Mesendoderm (in vitro differentiated cells): Measurements from ENCODE around the gene TAF6L.
A peak's percentile ranks its signal among the peaks of the same experiment; 100 is the strongest.
"Not testable (repeated sequence)": the region's sequence is repeated elsewhere in the genome, so short reads cannot be mapped to it uniquely, and the experiment has no call there.

ENCODE experiments used
- DNase-seq: peaks from one replicate; pipeline ENCODE4 v3.0.0; 2013
- H2AK5ac ChIP-seq: 2 replicates; pipeline ENCODE4 v1.6.1; 2013; ENCODE audit warnings: low read length, inconsistent platforms
- H2BK120ac ChIP-seq: 2 replicates; pipeline ENCODE4 v1.6.1; 2013; ENCODE audit warnings: low read depth, mild to moderate bottlenecking, low read length, moderate library complexity, mixed read lengths
- H2BK15ac ChIP-seq: replicated peaks from 2 replicates; pipeline ENCODE4 v1.6.1; 2013; ENCODE audit warnings: low read depth, mild to moderate bottlenecking, moderate library complexity
- H2BK5ac ChIP-seq: 2 replicates; pipeline ENCODE4 v1.6.1; 2013; ENCODE audit warnings: low read length, inconsistent platforms
- H3K18ac ChIP-seq: 2 replicates; pipeline ENCODE4 v1.6.1; 2013; ENCODE audit warnings: mild to moderate bottlenecking, low read length, mixed read lengths
- H3K23ac ChIP-seq: one replicate; pipeline ENCODE4 v1.6.1; 2013; ENCODE audit warnings: low read length
- H3K27ac ChIP-seq: 2 replicates; pipeline ENCODE4 v1.5.1; 2013; ENCODE audit warnings: low read depth, mild to moderate bottlenecking, inconsistent platforms, low read length, moderate library complexity
- H3K27me3 ChIP-seq: 2 replicates; pipeline ENCODE4 v1.6.1; 2013; ENCODE audit warnings: low read length, control low read depth, mild to moderate bottlenecking, inconsistent platforms; ENCODE audit not compliant: insufficient read depth, poor library complexity
- H3K36me3 ChIP-seq: 2 replicates; pipeline ENCODE4 v1.6.1; 2013; ENCODE audit warnings: low read length, inconsistent platforms; ENCODE audit not compliant: control insufficient read depth, insufficient read depth
- H3K4ac ChIP-seq: one replicate; pipeline ENCODE4 v1.6.1; 2013; ENCODE audit warnings: low read depth, mild to moderate bottlenecking, low read length, moderate library complexity
- H3K4me1 ChIP-seq: 2 replicates; pipeline ENCODE4 v1.6.1; 2013; ENCODE audit warnings: low read depth, low read length, inconsistent platforms; ENCODE audit not compliant: control insufficient read depth
- H3K4me2 ChIP-seq: 2 replicates; pipeline ENCODE4 v1.6.1; 2013; ENCODE audit warnings: low read length
- H3K4me3 ChIP-seq: 2 replicates; pipeline ENCODE4 v1.5.1; 2013; ENCODE audit warnings: mild to moderate bottlenecking, low read length
- H3K56ac ChIP-seq: one replicate; pipeline ENCODE4 v1.6.1; 2013; ENCODE audit warnings: low read length
- H3K79me1 ChIP-seq: 2 replicates; pipeline ENCODE4 v1.6.1; 2013; ENCODE audit warnings: low read length, inconsistent platforms
- H3K79me2 ChIP-seq: 2 replicates; pipeline ENCODE4 v1.6.1; 2013; ENCODE audit warnings: mild to moderate bottlenecking, low read length; ENCODE audit not compliant: control insufficient read depth, insufficient read depth
- H3K9ac ChIP-seq: 2 replicates; pipeline ENCODE4 v1.6.1; 2013; ENCODE audit warnings: low read length, inconsistent platforms
- H4K5ac ChIP-seq: one replicate; pipeline ENCODE4 v1.6.1; 2013; ENCODE audit warnings: low read length
- H4K8ac ChIP-seq: one replicate; pipeline ENCODE4 v1.6.1; 2013; ENCODE audit warnings: low read depth, mild to moderate bottlenecking, control low read depth, low read length, moderate library complexity
- WGBS: extraction: QIAGEN DNeasy Blood & Tissue Kit; methylation state at CpG from one replicate; pipeline ENCODE4 v1.1.7; 2013; ENCODE audit warnings: low lambda C conversion rate, missing lambda C conversion rate; ENCODE audit not compliant: insufficient coverage; ENCODE audit errors: extremely low coverage; 5-methylcytosine and 5-hydroxymethylcytosine counted together

The TAF6L gene

DNA sequence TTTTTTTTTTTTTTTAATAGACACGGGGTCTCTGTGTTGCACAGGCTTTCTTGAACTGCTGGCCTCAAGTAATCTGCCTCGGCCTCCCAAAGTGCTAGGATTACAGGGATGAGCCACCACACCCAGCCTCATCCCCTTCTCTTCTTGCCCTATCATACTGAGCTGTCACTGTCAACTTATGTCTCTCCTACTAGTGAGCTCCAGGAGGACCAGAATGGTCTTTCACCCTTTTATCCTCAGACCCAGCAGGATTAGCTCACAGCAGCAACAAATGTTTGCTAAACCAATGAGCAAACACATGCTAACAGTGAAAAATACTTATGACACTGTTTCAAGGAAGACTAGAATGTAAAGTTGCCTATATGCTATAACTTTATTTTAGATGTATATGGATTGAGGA, 40.5 kb downstream of the TAF6L start:
- no peak overlapping the region for H3K4me3 ChIP-seq
- H2BK5ac ChIP-seq = no peak overlapping the region
- H2AK5ac ChIP-seq = no peak overlapping the region
- H3K4ac ChIP-seq = no peak overlapping the region
- H3K4me1 ChIP-seq = no peaks in the 10 kb centered on the region
- H3K36me3 ChIP-seq = no peaks in the 10 kb centered on the region
- DNase-seq = no peak
- no peak overlapping the region for H2BK120ac ChIP-seq
- H2BK15ac ChIP-seq = no peak overlapping the region
- H3K79me2 ChIP-seq = no peaks in the 10 kb centered on the region
- no peak overlapping the region for H3K9ac ChIP-seq
- H4K8ac ChIP-seq = no peak overlapping the region
- no peak overlapping the region for H3K23ac ChIP-seq
- H3K27ac ChIP-seq = no peak overlapping the region
- H3K27me3 ChIP-seq = no peaks in the 10 kb centered on the region
- H4K5ac ChIP-seq = no peak overlapping the region
- WGBS = no CpG with 5 or more reads among the region's 2 CpGs
- no peak overlapping the region for H3K18ac ChIP-seq
- H3K4me2 ChIP-seq = no peak overlapping the region
- no peak overlapping the region for H3K56ac ChIP-seq
- no peaks in the 10 kb centered on the region for H3K79me1 ChIP-seq

DNA sequence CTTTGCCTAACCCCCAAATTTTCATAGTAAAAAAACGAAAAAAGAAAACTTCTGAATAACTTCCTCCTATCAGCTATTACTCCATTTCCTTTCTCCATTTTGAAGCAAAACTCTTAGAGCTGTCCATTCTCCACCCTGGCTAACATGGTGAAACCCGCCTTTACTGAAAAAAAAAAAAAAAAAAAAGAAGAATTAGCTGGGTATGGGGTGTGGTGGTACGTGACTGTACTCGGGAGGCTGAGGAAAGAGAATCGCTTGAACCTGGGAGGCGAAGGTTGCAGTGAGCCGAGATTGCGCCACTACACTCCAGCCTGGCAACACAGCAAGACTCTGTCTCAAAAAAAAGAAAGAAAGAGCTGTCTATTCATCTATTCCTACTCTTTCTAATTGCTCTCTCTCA, 45.4 kb downstream of the TAF6L start:
- H3K36me3 ChIP-seq = no peaks in the 10 kb centered on the region
- no peak overlapping the region for H4K8ac ChIP-seq
- no peaks in the 10 kb centered on the region for H3K4me1 ChIP-seq
- WGBS = no CpG with 5 or more reads among the region's 8 CpGs
- no peak overlapping the region for H3K27ac ChIP-seq
- no peak overlapping the region for H3K23ac ChIP-seq
- no peak overlapping the region for H3K56ac ChIP-seq
- H3K27me3 ChIP-seq = no peaks in the 10 kb centered on the region
- H3K79me2 ChIP-seq = no peaks in the 10 kb centered on the region
- H3K4me2 ChIP-seq = no peak overlapping the region
- no peak overlapping the region for H3K9ac ChIP-seq
- no peak overlapping the region for H2BK5ac ChIP-seq
- no peak overlapping the region for H3K18ac ChIP-seq
- H3K4me3 ChIP-seq = no peak overlapping the region
- DNase-seq = no peak
- no peak overlapping the region for H2BK120ac ChIP-seq
- H3K4ac ChIP-seq = no peak overlapping the region
- no peak overlapping the region for H4K5ac ChIP-seq
- H2BK15ac ChIP-seq = no peak overlapping the region
- no peak overlapping the region for H2AK5ac ChIP-seq
- no peaks in the 10 kb centered on the region for H3K79me1 ChIP-seq

DNA sequence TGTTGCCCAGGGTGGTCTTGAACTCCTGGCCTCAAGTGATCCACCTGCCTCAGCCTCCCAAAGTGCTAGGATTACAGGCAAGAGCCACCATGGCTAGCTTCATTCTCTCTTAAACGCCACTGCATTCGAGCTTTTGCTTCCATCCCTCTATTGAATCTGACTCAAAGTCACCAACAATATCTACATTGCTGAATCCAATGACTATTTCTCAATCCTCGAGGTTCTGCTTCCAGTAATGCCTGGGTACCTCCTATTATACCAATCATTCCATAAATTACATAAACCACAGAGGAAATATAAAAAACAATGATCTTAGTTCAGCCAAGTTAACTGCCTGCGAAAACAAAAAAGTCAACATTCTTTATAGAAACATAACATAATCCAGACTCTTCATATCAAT, 45.9 kb downstream of the TAF6L start:
- no peaks in the 10 kb centered on the region for H3K4me1 ChIP-seq
- H2BK15ac ChIP-seq = no peak overlapping the region
- no peak overlapping the region for H3K23ac ChIP-seq
- DNase-seq = no peak
- no peak overlapping the region for H3K56ac ChIP-seq
- no peak overlapping the region for H3K18ac ChIP-seq
- no peak overlapping the region for H3K9ac ChIP-seq
- H3K79me2 ChIP-seq = no peaks in the 10 kb centered on the region
- no peak overlapping the region for H4K5ac ChIP-seq
- H4K8ac ChIP-seq = no peak overlapping the region
- H3K27me3 ChIP-seq = no peaks in the 10 kb centered on the region
- no peak overlapping the region for H2AK5ac ChIP-seq
- no peak overlapping the region for H2BK120ac ChIP-seq
- no peak overlapping the region for H3K4me3 ChIP-seq
- no peaks in the 10 kb centered on the region for H3K79me1 ChIP-seq
- no peak overlapping the region for H3K4ac ChIP-seq
- no peak overlapping the region for H3K27ac ChIP-seq
- H3K4me2 ChIP-seq = no peak overlapping the region
- no CpG with 5 or more reads among the region's 4 CpGs for WGBS
- H3K36me3 ChIP-seq = no peaks in the 10 kb centered on the region
- no peak overlapping the region for H2BK5ac ChIP-seq

DNA sequence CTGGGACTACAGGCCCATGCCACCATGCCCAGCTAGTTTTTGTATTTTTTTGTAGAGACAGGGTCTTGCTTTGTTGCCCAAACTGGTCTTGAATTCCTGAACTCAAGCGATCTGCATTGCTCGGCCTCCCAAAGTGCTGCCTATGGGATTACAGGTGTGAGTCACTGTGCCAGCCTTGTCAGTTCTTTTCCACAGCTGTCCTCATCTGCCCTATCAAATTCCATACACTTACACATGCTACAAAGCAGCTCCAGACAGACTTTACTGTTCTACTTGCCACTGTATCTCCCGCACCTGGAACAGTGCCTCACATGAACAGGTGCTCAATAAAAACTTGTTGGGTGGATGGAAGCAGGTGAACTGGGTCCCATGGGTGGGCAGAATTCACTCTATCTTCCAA, 52.5 kb downstream of the TAF6L start:
- H2BK15ac ChIP-seq = no peak overlapping the region
- no peak overlapping the region for H3K18ac ChIP-seq
- WGBS = no CpG with 5 or more reads among the region's 3 CpGs
- H3K56ac ChIP-seq = no peak overlapping the region
- H3K4me2 ChIP-seq = no peak overlapping the region
- no peak overlapping the region for H2BK120ac ChIP-seq
- peaks cover 10% of the 10 kb centered on the region for H3K36me3 ChIP-seq
- no peak overlapping the region for H3K4ac ChIP-seq
- H2AK5ac ChIP-seq = no peak overlapping the region
- no peak overlapping the region for H3K23ac ChIP-seq
- DNase-seq = no peak
- no peaks in the 10 kb centered on the region for H3K4me1 ChIP-seq
- no peak overlapping the region for H2BK5ac ChIP-seq
- H3K4me3 ChIP-seq = no peak overlapping the region
- H3K79me1 ChIP-seq = peaks cover 2% of the 10 kb centered on the region
- no peak overlapping the region for H4K8ac ChIP-seq
- no peaks in the 10 kb centered on the region for H3K27me3 ChIP-seq
- no peak overlapping the region for H3K27ac ChIP-seq
- no peaks in the 10 kb centered on the region for H3K79me2 ChIP-seq
- H3K9ac ChIP-seq = no peak overlapping the region
- H4K5ac ChIP-seq = no peak overlapping the region

DNA sequence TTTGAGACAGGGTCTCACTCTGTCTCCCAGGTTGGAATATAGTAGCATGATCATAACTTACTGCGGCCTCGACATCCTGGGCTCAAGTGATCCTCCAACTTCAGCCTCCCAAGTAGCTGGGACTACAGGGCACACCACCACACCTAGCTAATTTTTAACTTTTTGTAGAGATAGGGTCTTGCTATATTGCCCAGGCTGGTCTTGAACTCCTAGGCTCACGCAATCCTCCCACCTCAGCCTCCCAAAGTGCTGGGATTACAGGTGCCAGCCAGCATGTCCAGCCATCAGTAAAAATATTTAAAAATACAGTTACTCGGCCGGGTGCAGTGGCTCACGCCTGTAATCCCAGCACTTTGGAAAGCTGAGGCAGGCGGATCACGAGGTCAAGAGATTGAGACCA, 56.9 kb downstream of the TAF6L start:
- H3K18ac ChIP-seq, H3K27me3 ChIP-seq, H3K27ac ChIP-seq, H3K9ac ChIP-seq, H3K23ac ChIP-seq, H3K4me2 ChIP-seq, H2BK120ac ChIP-seq, H3K36me3 ChIP-seq, H3K79me1 ChIP-seq, H3K56ac ChIP-seq, H2AK5ac ChIP-seq, H4K8ac ChIP-seq, H2BK5ac ChIP-seq, DNase-seq, H3K4ac ChIP-seq, H3K4me3 ChIP-seq, H4K5ac ChIP-seq, H3K4me1 ChIP-seq, H2BK15ac ChIP-seq: not testable (repeated sequence)
- H3K79me2 ChIP-seq = peaks cover 11% of the 10 kb centered on the region
- no CpG with 5 or more reads among the region's 8 CpGs for WGBS

DNA sequence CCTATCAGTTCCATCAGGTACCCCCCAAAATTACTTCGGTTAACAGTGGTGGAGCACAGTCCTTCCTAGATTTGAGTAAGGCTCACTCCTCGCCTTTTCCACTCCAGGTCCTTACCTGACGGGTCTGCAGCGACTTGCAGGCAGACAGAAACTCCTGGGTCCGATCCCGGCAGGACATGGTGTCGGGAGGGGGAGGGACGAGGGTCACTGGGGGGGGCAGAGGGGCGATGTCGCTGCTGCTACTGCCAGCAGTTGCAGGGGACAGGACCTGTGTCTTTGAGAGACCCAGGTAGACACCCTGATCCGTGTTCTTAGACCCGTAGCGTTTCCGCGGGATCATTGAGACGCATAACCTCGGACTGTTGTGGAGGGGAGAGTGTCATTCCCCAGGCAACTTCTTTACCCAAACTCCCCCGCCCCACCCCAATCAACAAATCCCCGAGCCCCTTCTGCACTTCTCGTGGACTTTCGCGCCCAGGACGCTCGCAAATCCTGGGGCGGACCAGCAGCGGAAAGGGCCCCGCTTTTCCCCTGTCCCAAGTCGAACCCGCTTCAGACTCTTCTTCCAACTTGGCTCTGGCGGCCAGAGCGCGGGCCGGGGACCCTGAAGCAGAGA, 59.8 kb downstream of the TAF6L start:
- Histone ChIP-seq H3K23ac (no peak overlapping the region), H3K36me3 (peaks cover 8% of the 10 kb centered on the region), H3K4ac (no peak overlapping the region), H3K4me3 (peak overlapping the region; percentile 90), H3K27me3 (no peaks in the 10 kb centered on the region), H2BK15ac (no peak overlapping the region), H3K27ac (peak overlapping the region; percentile 92), H3K4me2 (peak overlapping the region; percentile 90), H2BK120ac (no peak overlapping the region), H3K79me1 (peaks cover 13% of the 10 kb centered on the region), H3K9ac (peak overlapping the region; percentile 90), H2AK5ac (no peak overlapping the region), H4K5ac (no peak overlapping the region), H3K4me1 (no peaks in the 10 kb centered on the region), H4K8ac (no peak overlapping the region), H3K18ac (peak overlapping the region; percentile 91), H3K56ac (peak overlapping the region; percentile 95), H3K79me2 (peaks cover 13% of the 10 kb centered on the region), H2BK5ac (peak overlapping the region; percentile 80)
- WGBS = no CpG with 5 or more reads among the region's 33 CpGs
- DNase-seq = peak; percentile 87
